CD14-positive monocyte (primary cell): Measurements from ENCODE around the gene KIRREL3. TPM values are rescaled to one million over a fixed set of nuclear protein-coding genes. Genes with fewer than 3 reads are reported as not detected.

ENCODE experiments used
- DNase-seq, 3 donors: peaks; one replicate each; pipeline ENCODE4 v3.0.0-alpha.2; 2011 to 2022
- H2AFZ ChIP-seq: 2 replicates; pipeline ENCODE4 v1.6.0; 2012; ENCODE audit warnings: mild to moderate bottlenecking, low read depth, low read length, inconsistent platforms; ENCODE audit not compliant: insufficient read depth, poor library complexity, severe bottlenecking
- H3K27ac ChIP-seq, 2 donors: 1 replicate in 1 of 2; 2 replicates in 1 of 2; pipeline ENCODE4 v1.5.1; 2012 to 2013; ENCODE audit warnings: low read length in 2 of 2, control low read depth in 1 of 2, inconsistent platforms in 1 of 2, low read depth in 1 of 2, mild to moderate bottlenecking in 1 of 2
- H3K27me3 ChIP-seq, 2 donors: one replicate each; pipeline versions ENCODE4 v1.6.0 to v1.6.1; 2011 to 2013; ENCODE audit warnings: low read length in 2 of 2; ENCODE audit not compliant: control insufficient read depth in 2 of 2, insufficient read depth in 2 of 2
- H3K36me3 ChIP-seq, 2 donors: replicated peaks in 1 of 2; 1 replicate in 1 of 2; 2 replicates in 1 of 2; pipeline versions ENCODE4 v1.5.1 to v1.6.1; 2012 to 2013; ENCODE audit warnings: low read length in 2 of 2, control low read depth in 1 of 2, inconsistent platforms in 1 of 2, mild to moderate bottlenecking in 1 of 2; ENCODE audit not compliant: insufficient read depth in 2 of 2, control insufficient read depth in 1 of 2
- H3K4me1 ChIP-seq, 2 donors: 1 replicate in 1 of 2; 2 replicates in 1 of 2; pipeline versions ENCODE4 v1.5.1 to v1.6.1; 2012 to 2013; ENCODE audit warnings: low read length in 2 of 2, control low read depth in 1 of 2, inconsistent platforms in 1 of 2, mild to moderate bottlenecking in 1 of 2, moderate library complexity in 1 of 2; ENCODE audit not compliant: insufficient read depth in 2 of 2, control insufficient read depth in 1 of 2
- H3K4me2 ChIP-seq: replicated peaks from 2 replicates; pipeline ENCODE3; 2012; ENCODE audit warnings: low read length, moderate library complexity, mild to moderate bottlenecking; ENCODE audit not compliant: poor library complexity, severe bottlenecking; ENCODE audit errors: extremely low read depth
- H3K4me3 ChIP-seq, 3 experiments: fragments of 200-600 bp in 1 of 3; sonication (generic) in 1 of 3; replicated peaks in 1 of 3; 1 replicate in 2 of 3; 2 replicates in 1 of 3; pipeline ENCODE4 v1.5.1; 2011 to 2013; ENCODE audit warnings: low read length in 3 of 3, mild to moderate bottlenecking in 3 of 3, control low read depth in 2 of 3, low read depth in 2 of 3, inconsistent platforms in 1 of 3, moderate library complexity in 1 of 3
- H3K79me2 ChIP-seq: 2 replicates; pipeline ENCODE4 v1.6.0; 2012; ENCODE audit warnings: mild to moderate bottlenecking, control low read depth, inconsistent platforms, low read length, moderate library complexity; ENCODE audit not compliant: insufficient read depth
- H3K9ac ChIP-seq: 2 replicates; pipeline ENCODE4 v1.6.0; 2017; ENCODE audit warnings: low read length, mild to moderate bottlenecking; ENCODE audit not compliant: insufficient read depth, poor library complexity, severe bottlenecking
- H3K9me3 ChIP-seq, 2 donors: replicated peaks in 1 of 2; 1 replicate in 1 of 2; 2 replicates in 1 of 2; pipeline versions ENCODE4 v1.5.1 to v1.6.1; 2012 to 2013; ENCODE audit warnings: low read length in 2 of 2, control low read depth in 1 of 2; ENCODE audit not compliant: control insufficient read depth in 1 of 2, insufficient read depth in 1 of 2
- H4K20me1 ChIP-seq: 2 replicates; pipeline ENCODE4 v1.6.0; 2012; ENCODE audit warnings: mild to moderate bottlenecking, low read length, control low read depth, moderate library complexity; ENCODE audit not compliant: insufficient read depth
- H3K27ac Mint-ChIP-seq, 7 donors: one replicate each; pipeline ENCODE4 v1.8.0; 2020; ENCODE audit warnings: mild to moderate bottlenecking in 7 of 7, mixed read lengths in 7 of 7, moderate library complexity in 6 of 7, inconsistent platforms in 2 of 7
- H3K27me3 Mint-ChIP-seq, 3 donors: one replicate each; pipeline ENCODE4 v1.8.0; 2021 to 2022; ENCODE audit warnings: low read depth in 3 of 3, mild to moderate bottlenecking in 3 of 3, mixed read lengths in 3 of 3, moderate library complexity in 3 of 3, inconsistent platforms in 1 of 3
- H3K36me3 Mint-ChIP-seq, 2 donors: one replicate each; pipeline ENCODE4 v1.8.0; 2020; ENCODE audit warnings: mixed read lengths in 2 of 2, inconsistent platforms in 1 of 2, mild to moderate bottlenecking in 1 of 2
- H3K4me1 Mint-ChIP-seq: one replicate; pipeline ENCODE4 v1.8.0; 2020; ENCODE audit warnings: mild to moderate bottlenecking, mixed read lengths
- H3K4me3 Mint-ChIP-seq, 2 donors: one replicate each; pipeline ENCODE4 v1.8.0; 2020; ENCODE audit warnings: mild to moderate bottlenecking in 2 of 2, mixed read lengths in 2 of 2, moderate library complexity in 1 of 2
- H3K9me3 Mint-ChIP-seq, 7 donors: one replicate each; pipeline ENCODE4 v1.8.0; 2020 to 2022; ENCODE audit warnings: mixed read lengths in 7 of 7, mild to moderate bottlenecking in 6 of 7, moderate library complexity in 6 of 7, inconsistent platforms in 2 of 7
- CTCF ChIP-seq: fragments of 200-600 bp; IDR thresholded peaks from one replicate; pipeline ENCODE4 v1.8.0; 2022; ENCODE audit warnings: antibody characterized with exemption, mild to moderate bottlenecking
- WGBS: methylation state at CpG from one replicate; pipeline ENCODE4 v1.1.5; 2013; ENCODE audit warnings: missing lambda C conversion rate; ENCODE audit not compliant: insufficient coverage; 5-methylcytosine and 5-hydroxymethylcytosine counted together
- intact Hi-C, 2 donors: fragments of 100-400 bp; cut with micrococcal nuclease; formaldehyde crosslinking; loops; one replicate each; pipeline versions ENCODE4 v1.15.0 to v1.15.1; 2023
- polyA plus RNA-seq, 3 donors: library from polyadenylated mRNA; depleted of rRNA in 1 of 3; unstranded in 2 of 3; stranded (reverse) in 1 of 3; fragments of 300-500 nt in 2 of 3; fragments of >200 nt in 1 of 3; fragmentation: Illumina TruSeq in 2 of 3; gene quantifications; 1 replicate in 2 of 3; 2 replicates in 1 of 3; pipeline ENCODE4 v1.2.3, GENCODE V29; 2012 to 2021

The KIRREL3 gene
- polyA plus RNA-seq, 3 donors, result not detected

- no peak overlapping the region for H2AFZ ChIP-seq
- Mint-ChIP-seq H3K36me3 (no peaks in the 10 kb centered on the region), H3K4me1 (peaks cover 3% of the 10 kb centered on the region), H3K9me3 (peaks cover 0 to 3% (median 0%) of the 10 kb centered on the region in 7 donors), H3K27me3 (peaks cover 8 to 28% (median 20%) of the 10 kb centered on the region in 3 donors), H3K4me3 (no peak overlapping the region), H3K27ac (no peak overlapping the region)
- H3K4me1 ChIP-seq, result no peaks in the 10 kb centered on the region
- H3K4me2 ChIP-seq, result no peak overlapping the region
- no peaks in the 10 kb centered on the region for H3K79me2 ChIP-seq
- DNase-seq, result no peak
- H3K27ac ChIP-seq, result no peak overlapping the region
- H3K36me3 ChIP-seq, result no peaks in the 10 kb centered on the region
- no peak overlapping the region for H3K4me3 ChIP-seq
- intact Hi-C loops, result no loop called here
- no peak for TF ChIP-seq CTCF
- no peak overlapping the region for H3K9ac ChIP-seq
- 94% methylated on average over 3 of the region's 7 CpGs for WGBS
- H3K9me3 ChIP-seq, result no peaks in the 10 kb centered on the region
- H4K20me1 ChIP-seq, result no peaks in the 10 kb centered on the region
- H3K27me3 ChIP-seq, result peaks cover 0 to 2% of the 10 kb centered on the region in 2 donors
Observed at GRCh38 chr11:126604461-126604860, 396.1 kb downstream of the KIRREL3 start.

GRCh38 chr11:126603486-126603885 lies 397.1 kb downstream of the KIRREL3 start:
- no peaks in the 10 kb centered on the region for H3K4me1 ChIP-seq
- H3K36me3 ChIP-seq, result no peaks in the 10 kb centered on the region
- intact Hi-C loops, result no loop called here
- H3K9me3 ChIP-seq, result no peaks in the 10 kb centered on the region
- H3K4me3 ChIP-seq, result no peak overlapping the region
- H3K4me1 Mint-ChIP-seq, result peaks cover 3% of the 10 kb centered on the region
- no peak overlapping the region for H3K27ac ChIP-seq
- H3K4me3 Mint-ChIP-seq, result no peak overlapping the region
- 85% methylated on average over 2 of the region's 6 CpGs for WGBS
- H4K20me1 ChIP-seq, result no peaks in the 10 kb centered on the region
- H2AFZ ChIP-seq, result no peak overlapping the region
- no peak overlapping the region for H3K4me2 ChIP-seq
- peaks cover 8 to 33% (median 16%) of the 10 kb centered on the region in 3 donors for H3K27me3 Mint-ChIP-seq
- H3K36me3 Mint-ChIP-seq, result no peaks in the 10 kb centered on the region
- no peak overlapping the region for H3K27ac Mint-ChIP-seq
- no peak overlapping the region for H3K9ac ChIP-seq
- no peaks in the 10 kb centered on the region for H3K79me2 ChIP-seq
- H3K27me3 ChIP-seq, result peaks cover 0 to 2% of the 10 kb centered on the region in 2 donors
- peaks cover 0 to 5% (median 0%) of the 10 kb centered on the region in 7 donors for H3K9me3 Mint-ChIP-seq
- no peak for DNase-seq
- TF ChIP-seq CTCF, result no peak
